ENCODE data around the gene CRACR2A.

Gene CRACR2A

DNA sequence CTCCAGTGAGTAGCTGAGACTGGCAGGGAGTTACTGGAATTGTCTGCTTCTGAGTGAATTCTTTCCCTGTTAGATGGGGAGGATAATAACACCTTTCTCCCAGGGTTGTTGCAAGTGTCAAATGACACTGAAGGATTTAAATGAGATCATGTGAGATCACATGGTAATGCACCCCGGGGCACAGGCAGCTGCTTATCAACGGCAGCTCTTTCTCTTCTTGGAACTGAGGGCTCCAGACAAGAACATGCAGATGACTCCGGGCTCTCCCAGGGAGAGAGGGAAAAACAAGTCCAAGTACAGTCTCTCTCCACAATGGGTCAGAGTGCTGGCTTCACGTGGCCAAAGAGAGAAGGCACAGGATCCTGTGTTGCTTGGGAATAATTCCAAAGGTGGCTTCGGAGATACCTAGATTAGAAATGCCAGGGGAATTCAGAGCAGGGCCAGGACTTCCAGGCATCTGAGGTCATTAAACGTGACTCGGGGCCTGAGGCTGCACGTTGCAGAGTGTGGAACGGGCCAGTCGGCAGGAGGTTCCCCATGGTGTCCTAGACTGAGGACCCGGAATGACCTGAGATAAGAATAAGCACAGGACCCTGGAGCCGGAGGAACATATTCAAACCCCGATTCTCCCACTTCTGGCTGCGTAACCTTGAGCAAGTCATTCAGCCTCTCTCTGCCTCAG is 152.7 kb downstream of the CRACR2A start:
- Histone ChIP-seq H3K27ac (ENCODE audit: low read depth, low read length, poor library complexity, severe bottlenecking) (no peak overlapping the region), H3K9ac (ENCODE audit: low read length) (no peak overlapping the region), H3F3A (ENCODE audit: insufficient read depth, low read length) (no peaks in the 10 kb centered on the region), H2AFZ (ENCODE audit: low read length) (no peak overlapping the region), H3K4me3 (ENCODE audit: low read depth, low read length, poor library complexity, severe bottlenecking) (no peak overlapping the region), H3K79me2 (ENCODE audit: insufficient read depth, low read length) (no peaks in the 10 kb centered on the region), H3K9me3 (ENCODE audit: low read length) (no peaks in the 10 kb centered on the region), H4K20me1 (ENCODE audit: insufficient read depth, low read length) (no peaks in the 10 kb centered on the region), H3K4me1 (ENCODE audit: insufficient read depth, low read length, severe bottlenecking) (no peaks in the 10 kb centered on the region), H3K36me3 (ENCODE audit: insufficient read depth, low read length) (no peaks in the 10 kb centered on the region), H3K27me3 (ENCODE audit: insufficient read depth, low read length) (no peaks in the 10 kb centered on the region), H3K9me2 (ENCODE audit: low read depth, low read length) (no peaks in the 10 kb centered on the region), H3K4me2 (ENCODE audit: low read length) (no peak overlapping the region)
- no peak for TF ChIP-seq EZH2 (IDR thresholded peaks at IDR 0.05; ENCODE audit: borderline replicate concordance, low read length)
- TF ChIP-seq, protein P1, sequence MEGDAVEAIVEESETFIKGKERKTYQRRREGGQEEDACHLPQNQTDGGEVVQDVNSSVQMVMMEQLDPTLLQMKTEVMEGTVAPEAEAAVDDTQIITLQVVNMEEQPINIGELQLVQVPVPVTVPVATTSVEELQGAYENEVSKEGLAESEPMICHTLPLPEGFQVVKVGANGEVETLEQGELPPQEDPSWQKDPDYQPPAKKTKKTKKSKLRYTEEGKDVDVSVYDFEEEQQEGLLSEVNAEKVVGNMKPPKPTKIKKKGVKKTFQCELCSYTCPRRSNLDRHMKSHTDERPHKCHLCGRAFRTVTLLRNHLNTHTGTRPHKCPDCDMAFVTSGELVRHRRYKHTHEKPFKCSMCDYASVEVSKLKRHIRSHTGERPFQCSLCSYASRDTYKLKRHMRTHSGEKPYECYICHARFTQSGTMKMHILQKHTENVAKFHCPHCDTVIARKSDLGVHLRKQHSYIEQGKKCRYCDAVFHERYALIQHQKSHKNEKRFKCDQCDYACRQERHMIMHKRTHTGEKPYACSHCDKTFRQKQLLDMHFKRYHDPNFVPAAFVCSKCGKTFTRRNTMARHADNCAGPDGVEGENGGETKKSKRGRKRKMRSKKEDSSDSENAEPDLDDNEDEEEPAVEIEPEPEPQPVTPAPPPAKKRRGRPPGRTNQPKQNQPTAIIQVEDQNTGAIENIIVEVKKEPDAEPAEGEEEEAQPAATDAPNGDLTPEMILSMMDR (IDR thresholded peaks at IDR 0.05; ENCODE audit: low read length), result no peak

DNA sequence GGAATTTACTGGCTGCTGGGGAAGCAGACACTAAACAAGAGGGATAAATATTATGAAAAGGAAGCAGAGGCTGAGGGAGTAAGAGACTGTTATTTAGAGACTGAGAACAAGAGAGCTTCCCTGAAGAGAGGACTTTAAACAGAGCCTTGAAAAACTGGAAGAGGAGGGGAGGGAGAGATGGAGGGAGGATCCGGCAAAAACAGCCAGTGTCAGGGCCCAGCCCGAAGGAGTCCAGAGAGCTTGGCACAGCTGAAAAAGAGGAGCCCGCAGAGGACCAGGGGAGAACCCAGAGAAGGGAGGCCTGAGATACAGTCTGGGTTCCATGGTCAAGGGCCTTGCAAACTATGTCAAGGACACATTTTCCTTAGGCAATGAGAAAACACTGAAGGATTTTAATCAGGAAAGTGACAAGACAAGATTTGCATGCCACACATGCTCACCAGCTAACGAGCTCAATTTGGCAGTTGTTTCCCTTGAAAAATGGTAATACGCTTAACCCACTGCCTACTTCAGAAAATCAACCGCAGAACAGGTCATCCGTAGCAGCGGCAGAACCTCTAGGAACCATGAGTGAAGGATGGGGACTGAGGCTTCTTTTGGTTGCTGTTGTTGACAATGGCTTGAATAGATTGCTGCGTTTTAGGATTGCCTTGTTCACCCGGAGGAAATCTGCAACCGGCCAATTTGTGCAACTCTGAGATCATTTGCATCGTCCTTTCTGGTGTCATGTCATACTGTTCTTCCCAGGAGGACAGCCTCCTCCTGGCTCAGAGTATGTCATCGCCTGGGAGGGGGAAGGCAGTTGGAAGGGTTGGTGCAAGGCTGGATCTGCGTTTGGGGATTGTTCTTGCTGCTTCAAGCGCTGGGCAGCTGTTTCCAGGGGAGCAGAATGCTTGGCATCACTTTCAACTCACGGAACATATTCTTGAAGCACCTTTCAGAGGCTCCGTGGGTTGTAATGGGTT is 153.7 kb downstream of the CRACR2A start:
- Histone ChIP-seq H2AFZ (ENCODE audit: low read length) (no peak overlapping the region), H3K9ac (ENCODE audit: low read length) (no peak overlapping the region), H3K4me3 (ENCODE audit: low read depth, low read length, poor library complexity, severe bottlenecking) (no peak overlapping the region), H3K79me2 (ENCODE audit: insufficient read depth, low read length) (no peaks in the 10 kb centered on the region), H3K27ac (ENCODE audit: low read depth, low read length, poor library complexity, severe bottlenecking) (no peak overlapping the region), H3K9me2 (ENCODE audit: low read depth, low read length) (no peaks in the 10 kb centered on the region), H3F3A (ENCODE audit: insufficient read depth, low read length) (no peaks in the 10 kb centered on the region), H4K20me1 (ENCODE audit: insufficient read depth, low read length) (no peaks in the 10 kb centered on the region), H3K9me3 (ENCODE audit: low read length) (no peaks in the 10 kb centered on the region), H3K4me2 (ENCODE audit: low read length) (no peak overlapping the region), H3K27me3 (ENCODE audit: insufficient read depth, low read length) (no peaks in the 10 kb centered on the region), H3K36me3 (ENCODE audit: insufficient read depth, low read length) (no peaks in the 10 kb centered on the region), H3K4me1 (ENCODE audit: insufficient read depth, low read length, severe bottlenecking) (no peaks in the 10 kb centered on the region)
- no peak for TF ChIP-seq EZH2 (IDR thresholded peaks at IDR 0.05; ENCODE audit: borderline replicate concordance, low read length)
- TF ChIP-seq, protein P1 (IDR thresholded peaks at IDR 0.05; ENCODE audit: low read length), result no peak

DNA sequence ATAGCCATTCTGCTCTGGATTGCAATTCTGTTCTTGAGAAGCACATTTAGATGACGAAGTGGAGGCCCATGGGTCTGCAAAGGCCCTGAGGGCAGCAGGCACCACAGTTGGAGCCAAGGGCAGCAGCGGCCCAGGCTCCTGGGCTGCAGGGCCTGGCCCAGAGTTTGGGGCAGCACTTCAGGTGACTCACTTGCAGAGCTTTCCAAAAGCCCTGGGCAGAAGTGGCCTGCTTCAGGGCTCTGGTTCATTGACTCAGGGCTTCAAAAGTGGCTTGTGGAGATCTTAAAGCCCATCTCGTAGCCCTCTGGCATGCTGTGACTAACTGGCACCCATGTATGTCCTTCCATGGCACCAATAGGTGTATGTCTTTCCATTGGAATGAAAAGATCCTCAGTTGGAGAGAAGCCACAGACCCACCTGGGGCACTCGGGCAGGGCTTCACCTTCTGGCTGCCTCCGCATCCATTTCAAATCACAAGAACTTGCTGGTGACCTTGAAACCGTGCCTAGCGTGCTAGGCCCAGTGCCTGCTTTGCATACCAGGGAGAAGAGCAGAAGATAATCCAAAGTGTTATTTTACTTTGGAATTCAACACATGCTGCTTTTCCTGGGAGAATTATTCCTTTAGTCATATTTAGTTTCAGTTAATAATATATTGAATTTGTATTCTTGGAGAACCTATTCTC is 155.2 kb downstream of the CRACR2A start:
- no peaks in the 10 kb centered on the region for H3K9me2 ChIP-seq (ENCODE audit: low read depth, low read length)
- no peaks in the 10 kb centered on the region for H3K36me3 ChIP-seq (ENCODE audit: insufficient read depth, low read length)
- no peak overlapping the region for H3K9ac ChIP-seq (ENCODE audit: low read length)
- H4K20me1 ChIP-seq (ENCODE audit: insufficient read depth, low read length), result no peaks in the 10 kb centered on the region
- H3K4me1 ChIP-seq (ENCODE audit: insufficient read depth, low read length, severe bottlenecking), result no peaks in the 10 kb centered on the region
- no peak overlapping the region for H3K4me3 ChIP-seq (ENCODE audit: low read depth, low read length, poor library complexity, severe bottlenecking)
- H3K27me3 ChIP-seq (ENCODE audit: insufficient read depth, low read length), result no peaks in the 10 kb centered on the region
- no peaks in the 10 kb centered on the region for H3F3A ChIP-seq (ENCODE audit: insufficient read depth, low read length)
- TF ChIP-seq EZH2 (IDR thresholded peaks at IDR 0.05; ENCODE audit: borderline replicate concordance, low read length), result no peak
- TF ChIP-seq, protein P1 (IDR thresholded peaks at IDR 0.05; ENCODE audit: low read length), result no peak
- H3K79me2 ChIP-seq (ENCODE audit: insufficient read depth, low read length), result no peaks in the 10 kb centered on the region
- no peak overlapping the region for H3K27ac ChIP-seq (ENCODE audit: low read depth, low read length, poor library complexity, severe bottlenecking)
- H2AFZ ChIP-seq (ENCODE audit: low read length), result no peak overlapping the region
- H3K9me3 ChIP-seq (ENCODE audit: low read length), result no peaks in the 10 kb centered on the region
- H3K4me2 ChIP-seq (ENCODE audit: low read length), result no peak overlapping the region

Measured in OCI-LY1 (cell line).